NCI-H2107 treated with DMSO at 0.1 percent for 48 hours (cell line): ENCODE measurements around the gene LUC7L3.

ENCODE experiments used
- DNase-seq: peaks from one replicate; lab custom pipeline; 2025; ENCODE audit not compliant: unreplicated experiment; lab: John Stamatoyannopoulos, UW

The LUC7L3 gene

GRCh38 chr17:50685691-50686493, 33.5 kb upstream of the LUC7L3 start:
- DNase-seq: no peak

- DNase-seq: no peak
These were observed 32.8 kb upstream of the LUC7L3 start for GRCh38 chr17:50686494-50687199.

- DNase-seq: no peak
These were observed 32.0 kb upstream of the LUC7L3 start for GRCh38 chr17:50687200-50688066.

GRCh38 chr17:50688245-50688644, 31.2 kb upstream of the LUC7L3 start:
- DNase-seq: no peak

GRCh38 chr17:50689251-50689650, 30.2 kb upstream of the LUC7L3 start:
- no peak for DNase-seq

- DNase-seq: peak; percentile 32
These were observed 29.2 kb upstream of the LUC7L3 start for GRCh38 chr17:50689956-50690886.

GRCh38 chr17:50690887-50691549, 28.4 kb upstream of the LUC7L3 start:
- no peak for DNase-seq

- peak; percentile 85 for DNase-seq
These were observed 27.6 kb upstream of the LUC7L3 start for GRCh38 chr17:50691550-50692447.

- no peak for DNase-seq
These were observed 26.9 kb upstream of the LUC7L3 start for GRCh38 chr17:50692448-50693035.

- DNase-seq: no peak
These were observed 26.2 kb upstream of the LUC7L3 start for GRCh38 chr17:50693036-50693682.

- no peak for DNase-seq
These were observed 23.0 kb upstream of the LUC7L3 start for GRCh38 chr17:50696365-50696879.

- no peak for DNase-seq
These were observed 22.3 kb upstream of the LUC7L3 start for GRCh38 chr17:50697062-50697461.

- no peak for DNase-seq
These were observed 21.6 kb upstream of the LUC7L3 start for GRCh38 chr17:50697663-50698272.

GRCh38 chr17:50699410-50699809, 20.0 kb upstream of the LUC7L3 start:
- no peak for DNase-seq

- no peak for DNase-seq
These were observed 16.2 kb upstream of the LUC7L3 start for GRCh38 chr17:50703162-50703561.

GRCh38 chr17:50707289-50708049, 11.9 kb upstream of the LUC7L3 start, which contains the start of gene ANKRD40:
ANKRD40 (minus strand) TSS chr17:50707914; CDS start chr17:50707654, 260 bp downstream.
- DNase-seq: peak; percentile 85
